Activated CD8-positive, alpha-beta memory T cell treated with anti-CD3 and anti-CD28 coated beads for 4 hours (primary cell): Measurements from ENCODE around the gene RIMBP2.
"Not testable (repeated sequence)": the region's sequence is repeated elsewhere in the genome, so short reads cannot be mapped to it uniquely, and the experiment has no call there.

Source experiments
- DNase-seq, 2 donors: peaks; one replicate each; pipeline ENCODE4 v3.0.0-alpha.2; 2020; ENCODE audit warnings: low read depth in 2 of 2

Gene RIMBP2

DNA sequence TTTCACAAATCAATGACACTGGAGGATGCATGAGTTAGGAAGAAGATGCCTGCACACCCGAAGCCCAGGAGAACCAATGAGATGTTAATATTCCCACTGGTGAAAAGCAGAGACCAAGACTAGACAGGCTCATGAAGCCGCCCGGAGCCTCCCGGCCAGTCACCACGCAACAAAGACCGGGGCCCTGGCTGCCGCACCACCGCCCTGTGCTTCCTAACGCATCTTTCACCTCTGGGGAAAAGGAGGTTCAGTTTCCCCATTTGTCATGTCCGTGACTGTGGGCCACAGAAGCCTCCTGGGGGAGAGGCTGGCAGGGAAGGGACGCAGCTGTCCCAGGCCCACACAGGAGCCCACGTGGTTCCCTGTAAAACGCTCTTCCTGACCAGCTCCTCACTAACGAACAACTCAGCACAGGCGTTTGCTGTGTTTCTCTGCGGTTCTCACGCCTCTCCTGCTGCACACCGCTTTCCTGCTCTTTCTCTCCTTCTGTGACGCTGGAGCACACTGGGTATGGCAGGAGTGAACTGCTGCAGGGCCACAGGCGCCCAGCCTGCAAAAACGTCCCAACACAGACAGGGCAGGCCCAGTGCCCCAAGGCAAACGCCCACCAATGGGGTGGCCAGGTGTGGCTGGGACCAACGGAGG lies 10.8 kb downstream of the RIMBP2 start:
- no peak for DNase-seq

DNA sequence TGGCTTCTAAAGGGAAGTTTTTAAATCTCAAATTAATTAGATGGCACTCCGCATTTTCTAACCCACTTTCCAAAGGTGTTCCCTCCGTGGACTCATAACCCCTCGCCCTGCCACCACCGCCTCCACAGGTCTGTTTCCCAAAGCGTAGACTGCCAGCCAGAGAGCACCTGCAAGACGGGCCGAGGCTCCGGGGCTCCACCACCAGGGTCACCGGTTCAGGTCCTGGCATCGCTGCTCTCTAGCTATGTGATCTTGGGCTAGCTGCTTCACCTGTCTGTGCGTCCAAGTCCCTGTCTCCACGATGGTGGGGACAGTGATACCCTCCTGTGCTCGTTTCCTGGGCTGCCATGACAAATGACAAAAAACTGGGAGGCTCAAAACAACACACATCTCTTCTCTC lies 11.5 kb downstream of the RIMBP2 start:
- no peak for DNase-seq

DNA sequence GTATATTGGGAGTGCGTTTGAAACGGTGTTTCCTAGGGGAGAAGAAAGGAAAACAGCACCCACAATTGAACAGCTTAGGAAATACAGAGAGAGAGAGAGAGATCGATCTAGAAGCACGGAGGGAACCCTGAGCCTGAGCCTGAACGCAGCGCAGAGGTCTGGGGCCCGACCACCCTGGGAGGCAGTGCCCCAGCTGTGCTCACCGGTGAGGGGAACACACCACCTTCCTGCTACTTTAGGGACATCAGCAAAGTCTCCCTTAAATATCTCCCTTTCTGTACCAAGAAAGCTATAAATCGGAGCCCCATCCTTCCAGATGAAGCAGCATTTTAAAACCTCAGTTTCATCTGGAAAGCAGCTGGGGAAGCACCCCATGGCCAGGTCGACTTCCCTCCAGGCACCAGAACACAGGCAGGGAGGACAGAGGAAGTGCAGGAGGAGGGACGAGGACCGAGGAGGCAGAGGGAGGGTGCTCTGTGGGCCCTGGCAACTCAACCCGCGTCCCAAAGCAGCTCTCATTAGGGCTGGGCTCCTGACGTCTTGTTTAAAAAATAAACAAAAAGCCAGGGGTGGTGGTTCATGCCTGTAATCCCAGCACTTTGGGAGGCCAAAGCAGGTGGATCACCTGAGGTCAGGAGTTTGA lies 12.2 kb downstream of the RIMBP2 start:
- no peak for DNase-seq

DNA sequence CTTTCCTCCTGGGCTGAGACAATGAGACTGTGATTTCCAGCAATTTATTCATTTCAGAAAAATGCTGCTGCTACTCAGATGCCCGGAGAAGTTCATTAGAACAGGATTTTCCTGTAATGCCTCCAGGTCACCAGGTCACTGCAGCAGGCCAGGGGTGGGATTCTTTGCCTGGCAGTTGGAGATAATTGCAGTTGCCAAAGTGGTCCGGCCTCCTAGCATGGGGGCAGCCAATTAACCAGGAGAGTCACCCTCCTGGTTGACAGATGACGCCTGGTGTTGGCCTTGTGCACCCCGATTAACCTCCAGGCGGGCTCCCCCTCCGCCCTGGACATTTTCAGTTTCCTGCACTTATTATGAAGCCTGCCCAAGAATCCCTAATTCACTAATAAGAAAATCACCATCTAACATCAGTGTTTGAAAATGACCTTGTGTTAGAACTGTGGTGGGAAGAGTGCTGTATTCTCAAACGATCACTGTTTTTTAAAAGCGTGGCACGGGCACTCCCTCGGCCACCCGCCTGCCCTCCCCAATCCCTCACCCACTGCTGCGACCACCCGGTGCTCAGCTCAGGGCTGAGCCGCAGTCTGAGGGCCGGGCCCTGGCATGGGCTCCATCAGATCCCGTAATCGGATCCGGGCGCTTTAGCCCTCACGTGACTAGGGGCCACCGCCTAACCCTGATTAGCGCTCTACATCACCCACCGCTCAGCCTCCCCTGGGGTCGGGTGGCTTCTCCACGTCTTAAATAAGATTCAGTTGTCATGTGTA lies 12.9 kb downstream of the RIMBP2 start:
- DNase-seq, result no peak

DNA sequence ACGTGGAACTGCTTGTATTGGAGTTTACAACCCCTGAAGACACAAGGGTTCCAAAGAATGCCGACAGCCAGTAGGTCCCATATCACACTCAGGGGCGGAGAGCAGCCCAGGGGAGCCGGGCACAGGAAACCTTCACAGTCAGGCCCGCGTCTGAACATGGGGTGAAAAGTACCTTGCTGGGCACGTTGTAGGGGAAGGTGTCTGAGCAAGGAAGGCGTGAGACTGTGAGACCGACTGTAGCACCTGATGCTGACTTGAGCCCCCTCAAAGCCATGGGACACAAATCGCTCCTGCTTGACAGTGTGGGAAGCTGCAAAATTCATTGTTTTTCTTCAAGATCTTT lies 14.7 kb downstream of the RIMBP2 start:
- DNase-seq, result no peak

DNA sequence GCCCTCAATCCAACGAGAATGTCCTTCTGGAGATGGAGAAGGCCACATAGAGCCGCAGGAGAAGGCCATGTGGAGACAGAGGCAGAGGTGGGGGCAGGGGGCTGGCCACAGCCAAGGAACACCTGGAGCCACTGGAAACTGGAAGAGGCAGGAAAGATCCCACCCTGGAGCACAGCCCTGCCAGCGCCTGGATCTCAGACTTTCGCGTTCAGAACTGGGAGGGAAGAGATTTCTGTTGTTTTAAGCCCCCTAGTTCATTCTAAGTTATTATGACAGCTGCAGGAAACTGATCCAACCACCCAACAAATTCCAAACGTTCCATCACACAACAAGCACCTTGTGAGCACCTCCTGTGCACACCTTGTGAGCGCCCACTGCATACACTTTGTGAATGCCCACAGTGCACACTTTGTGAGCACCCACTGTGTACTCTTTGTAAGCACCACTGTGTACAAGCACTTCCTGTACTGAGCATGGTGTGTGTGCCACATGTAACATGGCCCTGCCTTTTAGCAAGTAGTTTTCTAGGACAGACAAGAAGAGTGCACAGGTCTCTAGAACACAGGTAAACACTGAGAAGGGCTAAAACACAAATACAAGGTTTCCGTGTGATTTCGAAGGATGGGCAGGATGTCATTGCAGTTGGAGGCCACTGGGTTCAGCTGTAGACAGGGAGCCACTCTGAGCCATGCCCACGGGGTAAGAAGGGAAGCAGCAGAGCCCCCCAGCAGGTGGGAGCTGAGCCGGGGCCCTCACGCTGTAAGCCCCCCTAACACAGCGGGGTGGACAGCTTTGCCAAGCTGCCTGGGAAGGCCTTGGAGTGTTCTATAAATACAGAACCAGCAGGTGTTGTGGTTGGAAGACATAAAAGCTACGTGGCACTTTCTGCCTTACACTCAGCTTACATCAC lies 15.4 kb downstream of the RIMBP2 start:
- no peak for DNase-seq

DNA sequence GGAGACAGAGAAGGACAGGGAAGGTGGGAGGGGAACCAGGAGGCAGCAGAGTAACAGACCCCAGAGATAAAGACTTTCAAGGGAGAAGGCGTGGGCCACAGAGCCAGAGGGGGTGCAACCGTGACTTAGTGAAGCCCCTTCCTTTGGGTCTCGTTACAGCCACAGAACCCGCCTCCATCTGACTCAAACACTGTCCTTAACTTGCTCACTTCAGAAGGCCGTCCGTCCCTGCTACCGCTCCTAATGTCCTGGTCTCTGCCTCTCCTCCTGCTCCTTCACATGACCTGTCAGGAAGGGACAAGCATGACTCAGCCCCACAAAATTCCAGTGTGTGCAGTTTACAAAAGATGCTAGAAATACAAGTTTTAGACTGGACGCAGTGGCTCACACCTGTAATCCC lies 18.0 kb downstream of the RIMBP2 start:
- no peak for DNase-seq

DNA sequence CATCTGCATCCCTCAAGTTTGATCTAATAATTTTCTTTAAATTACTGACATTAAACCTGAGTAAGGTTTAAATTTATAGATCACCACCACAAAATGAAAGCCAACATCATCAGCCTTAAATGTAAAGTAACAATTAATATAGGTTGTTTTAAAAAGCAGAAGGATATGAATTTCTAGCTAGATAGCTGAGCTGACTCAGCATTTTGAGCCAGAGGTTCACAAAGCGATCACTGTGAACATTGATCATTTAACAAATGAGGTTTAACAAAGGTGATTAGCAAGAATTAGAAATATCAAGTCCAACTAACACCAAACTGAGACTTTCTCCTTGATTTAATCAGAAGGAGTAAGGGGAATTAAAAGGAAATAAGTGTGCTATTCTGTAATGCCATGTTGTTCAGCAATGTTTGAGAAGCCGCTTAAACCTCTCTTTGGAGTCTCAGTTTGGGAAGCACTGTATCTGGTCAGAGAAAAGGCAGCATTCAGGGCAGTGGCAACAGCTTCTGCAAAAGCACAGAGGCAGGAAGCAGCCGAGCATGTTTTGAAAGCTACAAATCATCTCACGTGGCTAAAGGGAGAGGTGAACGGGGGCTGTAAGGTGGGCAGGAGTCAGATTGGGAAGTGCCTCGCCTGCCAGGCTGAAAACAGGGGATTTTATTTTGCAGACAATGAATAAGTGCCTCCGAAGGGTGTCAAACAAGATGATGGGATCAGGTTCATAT lies 19.6 kb downstream of the RIMBP2 start:
- DNase-seq, result no peak

DNA sequence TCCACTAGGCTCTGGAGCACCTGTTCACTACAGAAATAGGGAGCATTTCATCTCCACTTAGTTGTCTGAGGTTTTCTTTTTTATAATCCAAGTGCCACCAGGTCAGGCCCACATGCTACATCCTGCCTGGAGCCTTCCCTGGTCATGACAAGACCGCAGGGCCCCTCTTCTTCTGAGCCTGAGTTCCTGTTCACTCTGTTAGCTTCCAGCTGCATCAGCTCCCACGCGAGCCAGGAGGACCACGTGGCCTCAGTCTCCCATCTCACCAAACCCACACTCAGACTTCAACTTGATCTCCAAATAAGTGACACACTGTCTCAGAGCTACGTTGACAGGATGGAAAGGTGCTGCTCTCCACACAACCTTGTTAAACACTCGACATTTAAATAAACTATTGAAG lies 21.0 kb downstream of the RIMBP2 start:
- no peak for DNase-seq

DNA sequence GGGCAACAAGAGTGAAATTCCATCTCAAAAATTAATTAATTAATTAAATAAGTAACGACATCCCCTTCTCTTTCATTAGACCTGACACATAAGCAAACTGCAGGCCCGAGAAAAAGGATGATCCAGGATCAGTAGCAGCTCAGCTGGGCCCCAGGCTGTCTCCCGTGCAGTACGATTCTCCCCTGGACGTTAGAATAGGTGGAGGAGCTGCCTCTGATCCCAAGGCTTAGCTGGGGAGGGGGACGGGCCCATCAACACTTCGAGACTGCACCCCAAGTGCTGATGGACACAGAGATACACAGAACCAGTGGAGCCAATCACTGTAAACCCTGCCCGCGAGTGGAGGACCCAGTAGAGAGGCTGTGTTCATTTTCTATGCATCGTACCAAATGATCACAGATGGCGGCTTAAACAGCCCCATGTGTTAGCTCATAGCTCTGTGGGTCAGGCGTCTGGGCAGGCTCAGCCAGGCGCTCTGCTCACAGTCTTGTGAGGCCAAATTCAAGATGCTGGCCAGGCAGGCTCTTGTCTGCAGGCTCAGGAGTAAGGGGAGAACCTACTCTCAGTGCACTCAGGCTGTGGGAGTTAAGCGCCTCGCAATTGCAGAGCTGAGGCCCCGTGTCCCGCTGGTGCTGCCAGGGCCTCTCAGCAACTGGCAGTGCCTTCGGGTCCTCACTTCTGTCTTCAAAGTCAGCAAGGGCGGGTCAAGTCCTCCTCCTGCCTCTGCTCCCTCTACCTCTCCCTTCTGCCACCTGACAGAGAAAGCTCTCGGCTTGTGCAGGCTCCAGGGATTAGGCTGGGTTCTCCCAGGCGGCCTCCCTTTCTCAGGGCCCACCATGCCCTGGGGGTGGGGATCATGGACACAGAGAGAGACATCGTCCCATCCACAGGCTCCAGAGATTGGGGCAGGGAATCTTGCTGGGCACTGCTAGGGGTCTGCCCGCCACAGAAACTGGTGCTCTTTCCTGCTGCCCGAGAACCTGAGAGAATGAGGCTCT lies 26.4 kb downstream of the RIMBP2 start:
- no peak for DNase-seq

DNA sequence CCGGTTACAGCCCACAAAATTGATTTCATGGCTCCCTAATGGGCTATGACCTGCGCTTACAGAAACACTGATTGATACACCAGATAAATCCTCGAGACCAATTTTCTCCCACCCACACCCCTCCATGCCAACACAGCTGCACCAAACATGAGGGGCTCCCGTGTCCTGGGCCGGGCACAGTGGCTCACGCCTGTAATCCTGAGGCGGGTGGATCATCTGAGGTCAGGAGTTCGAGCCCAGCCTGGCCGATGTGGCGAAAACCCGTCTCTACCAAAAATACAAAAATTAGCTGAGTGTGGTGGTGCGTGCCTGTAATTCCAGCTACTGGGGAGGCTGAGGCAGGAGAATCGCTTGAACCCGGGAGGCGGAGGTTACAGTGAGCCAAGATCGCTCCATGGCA lies 27.1 kb downstream of the RIMBP2 start:
- not testable (repeated sequence) for DNase-seq

DNA sequence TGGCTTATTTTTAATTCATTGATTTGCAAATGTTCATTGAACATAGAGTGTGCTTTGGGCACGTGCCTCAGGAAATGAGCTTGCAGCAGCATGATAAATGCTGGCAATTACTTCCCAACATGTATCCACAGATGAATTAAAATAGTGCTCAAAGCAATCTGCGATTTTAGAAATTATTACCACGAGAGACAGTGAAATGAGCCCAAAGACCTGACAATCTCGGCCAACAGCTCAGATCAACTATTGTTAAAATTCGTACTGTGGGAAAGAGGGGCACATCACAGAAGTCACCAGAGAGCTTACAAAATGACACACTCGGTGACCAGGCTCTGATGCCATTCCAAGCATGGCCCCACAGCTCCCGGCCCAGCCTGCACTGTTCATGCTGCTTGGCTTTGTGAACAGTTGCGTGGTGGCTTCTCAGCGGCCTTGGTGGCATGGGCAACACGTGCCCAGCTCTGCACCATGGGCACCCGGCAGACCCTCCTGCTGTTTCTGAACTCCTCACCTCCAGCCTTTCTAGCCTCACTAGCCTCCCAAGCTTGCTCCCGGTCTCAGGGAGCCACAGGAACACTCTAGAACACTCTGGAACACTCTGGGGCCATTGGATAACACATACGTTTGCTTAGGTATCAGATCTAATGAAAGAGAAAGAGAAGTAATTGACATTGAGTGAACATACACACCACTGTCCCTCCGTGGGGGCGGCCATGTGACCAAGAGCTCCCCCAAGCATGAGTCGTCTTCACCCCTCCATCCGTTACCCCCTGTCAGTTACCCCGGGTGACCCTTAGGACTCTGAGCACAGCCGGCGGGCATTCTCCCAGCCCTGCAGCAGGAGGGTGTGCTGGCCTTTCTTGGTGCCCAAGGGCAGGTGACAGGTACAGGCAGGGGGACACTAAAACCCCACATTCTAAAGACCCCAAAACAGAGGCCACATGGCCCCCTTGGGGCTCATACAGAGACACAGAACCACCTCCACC lies 28.0 kb downstream of the RIMBP2 start:
- DNase-seq, result no peak

DNA sequence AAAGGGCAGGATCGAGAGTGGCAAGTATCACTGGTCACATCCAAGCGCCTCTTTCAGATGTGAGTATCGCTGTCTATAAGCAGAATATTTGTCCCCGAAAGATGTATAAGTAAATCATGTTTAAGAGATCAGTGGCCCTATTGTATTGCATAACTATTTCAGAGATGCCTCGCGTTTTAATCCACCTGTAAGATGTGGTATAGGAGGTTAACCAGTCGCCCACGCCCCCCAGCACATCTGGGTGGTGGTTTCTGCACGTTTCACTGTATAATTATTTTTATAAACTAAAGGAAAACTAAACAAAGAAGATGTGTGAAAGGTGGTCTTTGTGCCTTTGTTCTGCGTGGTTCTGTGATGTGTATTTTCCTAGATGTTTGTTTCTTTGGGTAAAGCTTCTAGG lies 28.9 kb downstream of the RIMBP2 start:
- no peak for DNase-seq

DNA sequence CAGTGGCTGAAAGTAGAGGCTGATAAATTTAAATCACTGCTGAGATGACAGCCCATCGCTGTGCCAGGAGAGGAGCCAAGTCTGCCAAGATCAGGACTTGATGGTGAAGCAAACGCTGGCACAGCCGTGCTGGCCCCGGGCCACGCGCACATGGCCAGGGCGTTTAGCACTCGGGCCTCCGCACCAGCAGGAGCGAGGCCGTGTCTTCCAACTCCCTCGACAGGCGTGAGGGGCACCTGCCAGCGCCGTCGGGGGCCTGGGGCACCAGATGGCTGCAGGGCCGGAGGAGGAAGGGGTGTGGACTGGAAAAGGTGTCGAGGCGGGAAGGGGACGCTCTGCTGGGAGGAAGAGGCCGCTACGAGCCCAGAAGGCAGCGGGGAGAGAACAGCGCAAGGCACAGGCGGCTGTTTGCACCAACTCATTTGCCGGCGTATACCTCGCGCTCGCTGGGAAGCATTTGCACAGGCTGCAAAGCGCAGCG lies 29.5 kb downstream of the RIMBP2 start:
- no peak for DNase-seq

DNA sequence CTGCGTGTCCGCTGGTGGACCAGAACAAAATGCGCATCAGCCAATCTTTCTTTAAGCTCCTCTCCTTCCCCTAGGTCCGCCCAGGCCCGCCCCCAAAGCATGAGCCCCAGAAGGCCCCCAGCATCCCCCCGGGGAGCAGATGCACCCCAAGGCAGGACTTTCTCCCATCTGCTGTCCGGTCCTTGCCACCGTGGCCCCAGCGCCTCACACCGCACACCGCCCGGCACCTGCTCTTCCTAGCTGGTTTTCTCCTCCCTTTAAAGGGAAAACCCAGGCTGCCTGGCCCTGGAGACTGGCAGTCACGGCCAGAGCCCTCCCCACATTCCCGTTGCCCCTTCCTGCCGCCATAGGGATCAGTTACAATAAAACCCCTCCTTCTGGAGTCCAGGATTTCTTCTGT lies 30.2 kb downstream of the RIMBP2 start:
- no peak for DNase-seq

DNA sequence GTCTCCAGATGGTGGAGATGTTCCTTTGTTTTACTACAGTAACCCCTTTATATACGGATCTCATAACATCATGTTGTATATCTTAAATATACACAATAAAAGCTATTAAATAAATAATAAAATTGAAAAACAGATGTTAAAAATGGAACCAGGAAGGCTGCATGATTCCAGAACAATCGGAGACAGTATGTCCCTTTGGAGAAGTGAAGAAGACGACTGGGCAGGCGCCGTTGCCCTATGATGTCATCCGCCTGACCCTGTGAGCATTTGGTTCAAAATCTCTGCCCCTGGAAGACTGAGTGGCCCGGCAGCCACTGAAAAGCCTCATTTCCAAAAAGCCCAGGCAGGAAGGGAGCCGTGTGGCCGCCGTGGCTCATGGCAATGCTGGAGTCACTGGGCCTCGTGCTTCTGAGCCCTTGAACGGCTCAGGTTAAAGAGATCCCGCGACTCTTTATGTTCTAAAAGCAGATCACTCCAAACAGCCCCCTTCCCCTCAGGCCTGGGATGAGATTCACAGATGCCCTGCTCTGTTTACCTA lies 30.8 kb downstream of the RIMBP2 start:
- no peak for DNase-seq

DNA sequence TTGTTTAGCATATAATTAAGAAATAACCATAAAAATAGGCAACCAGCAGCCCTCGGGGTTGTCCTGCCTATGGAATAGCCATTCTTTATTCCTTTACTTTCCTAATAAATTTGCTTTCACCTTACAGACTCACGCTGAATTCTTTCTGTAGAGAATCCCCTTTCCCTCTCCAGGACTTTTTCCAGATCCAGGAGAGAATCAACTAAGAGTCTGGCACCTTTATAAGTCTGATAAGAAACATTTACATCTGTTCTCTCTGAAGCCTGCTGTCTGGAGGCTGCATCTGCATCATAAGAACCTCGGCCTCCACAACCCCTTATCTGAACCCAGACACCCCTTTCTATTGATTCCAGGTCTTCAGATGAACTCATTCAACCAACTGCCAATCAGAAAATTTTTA lies 32.3 kb downstream of the RIMBP2 start:
- no peak for DNase-seq

DNA sequence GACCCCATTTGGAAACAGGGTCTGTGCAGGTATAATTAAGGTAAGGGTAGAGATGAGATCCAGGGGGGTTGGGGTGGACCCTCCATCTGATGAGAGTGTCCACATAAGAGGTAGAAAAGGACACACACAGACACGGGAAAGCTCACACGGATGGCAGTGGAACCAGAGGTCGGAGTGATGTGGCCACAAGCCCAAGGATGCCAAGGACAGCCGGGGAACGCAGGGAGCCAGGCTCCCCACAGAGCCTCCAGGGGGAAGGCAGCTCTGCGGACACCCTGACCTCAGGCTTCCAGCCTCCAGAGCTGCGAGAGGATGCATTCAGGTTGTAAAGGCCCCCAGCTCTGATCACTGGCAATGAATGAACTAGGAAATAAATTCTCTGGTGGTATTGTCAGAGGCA lies 33.0 kb downstream of the RIMBP2 start:
- no peak for DNase-seq
